Hippocampal formation (tissue), 2 donors: ENCODE data around the gene VTN.
"Not testable (repeated sequence)": the region's sequence is repeated elsewhere in the genome, so short reads cannot be mapped to it uniquely, and the experiment has no call there.

ENCODE experiments used
- DNase-seq, 2 donors: peaks; one replicate each; lab custom pipeline; 2025; lab: John Stamatoyannopoulos, UW

The VTN gene

GRCh38 chr17:28342313-28342712, 27.8 kb downstream of the VTN start:
- no peak for DNase-seq

GRCh38 chr17:28341516-28341915, 28.6 kb downstream of the VTN start:
- DNase-seq = no peak

GRCh38 chr17:28340374-28340773, 29.7 kb downstream of the VTN start:
- no peak for DNase-seq

- DNase-seq = no peak
Observed at GRCh38 chr17:28339431-28339830, 30.7 kb downstream of the VTN start.

GRCh38 chr17:28338769-28339212, 31.3 kb downstream of the VTN start:
- not testable (repeated sequence) for DNase-seq

GRCh38 chr17:28338056-28338768, 31.9 kb downstream of the VTN start:
- no peak for DNase-seq

- DNase-seq = peak in 1 of 2 donors; percentile 13
Observed at GRCh38 chr17:28335959-28336871, 33.9 kb downstream of the VTN start.

GRCh38 chr17:28335201-28335958, 34.7 kb downstream of the VTN start, which contains the start of the genes IFT20 and TNFAIP1:
TSS of gene IFT20 (minus strand) at chr17:28335472. CDS start at chr17:28331985, 3,487 bp downstream.
TSS of gene TNFAIP1 (plus strand) at chr17:28335761. CDS start at chr17:28339522, 3,761 bp downstream.
- DNase-seq = peak; percentile 99

- no peak for DNase-seq
Observed at GRCh38 chr17:28334666-28335200, 35.4 kb downstream of the VTN start.

- DNase-seq = no peak
Observed at GRCh38 chr17:28334171-28334570, 35.9 kb downstream of the VTN start.

GRCh38 chr17:28333083-28333746, 36.9 kb downstream of the VTN start:
- DNase-seq = no peak

GRCh38 chr17:28331891-28332420, 38.2 kb downstream of the VTN start:
- DNase-seq = no peak

- no peak for DNase-seq
Observed at GRCh38 chr17:28330671-28331070, 39.4 kb downstream of the VTN start.

- DNase-seq = no peak
Observed at GRCh38 chr17:28328325-28328724, 41.8 kb downstream of the VTN start.

- DNase-seq = no peak
Observed at GRCh38 chr17:28327709-28328108, 42.4 kb downstream of the VTN start.

GRCh38 chr17:28327031-28327607, 43.0 kb downstream of the VTN start:
- no peak for DNase-seq

GRCh38 chr17:28326114-28326513, 44.0 kb downstream of the VTN start:
- DNase-seq = no peak

- DNase-seq = no peak
Observed at GRCh38 chr17:28325211-28325610, 44.9 kb downstream of the VTN start.

- DNase-seq = no peak
Observed at GRCh38 chr17:28324781-28325180, 45.3 kb downstream of the VTN start.

- no peak for DNase-seq
Observed at GRCh38 chr17:28324267-28324745, 45.8 kb downstream of the VTN start.
